HAP-1 (cell line): ENCODE measurements around the gene EWSR1.

Source experiments
- DNase-seq, 2 experiments: peaks; one replicate each; pipeline ENCODE4 v3.0.0-alpha.2; 2016 to 2020; ENCODE audit warnings: low spot score in 2 of 2
- H3K27me3 ChIP-seq: fragments of 250-450 bp; sonication (Bioruptor Pico); 2 replicates; pipeline ENCODE4 v1.5.1; 2020; ENCODE audit warnings: low read depth, mild to moderate bottlenecking, moderate library complexity
- H3K36me3 ChIP-seq: fragments of 250-450 bp; sonication (Bioruptor Pico); replicated peaks from 2 replicates; pipeline ENCODE4 v1.5.1; 2020; ENCODE audit warnings: mild to moderate bottlenecking
- H3K4me1 ChIP-seq: fragments of 250-450 bp; sonication (Bioruptor Pico); 2 replicates; pipeline ENCODE4 v1.5.1; 2020; ENCODE audit warnings: mild to moderate bottlenecking
- H3K4me3 ChIP-seq: fragments of 250-450 bp; sonication (Bioruptor Pico); 2 replicates; pipeline ENCODE4 v1.5.1; 2020; ENCODE audit warnings: mild to moderate bottlenecking, moderate library complexity
- H3K9me3 ChIP-seq: fragments of 250-450 bp; sonication (Bioruptor Pico); 2 replicates; pipeline ENCODE4 v1.5.1; 2020; ENCODE audit warnings: mild to moderate bottlenecking, moderate library complexity
- in situ Hi-C: fragments of 300-500 bp; cut with MboI; formaldehyde crosslinking; loops from 3 replicates; pipeline ENCODE4 v1.14.3; 2020; ENCODE audit warnings: low sequenced_read_pairs, inconsistent platforms, mixed read lengths

EWSR1 gene

GRCh38 chr22:29319072-29319471 lies 51.0 kb downstream of the EWSR1 start:
- Histone ChIP-seq H3K4me1 (no peaks in the 10 kb centered on the region), H3K36me3 (no peaks in the 10 kb centered on the region), H3K4me3 (no peak overlapping the region), H3K27me3 (peaks cover 10% of the 10 kb centered on the region), H3K9me3 (no peaks in the 10 kb centered on the region)
- DNase-seq = no peak
- in situ Hi-C loops = no loop called here

- Histone ChIP-seq H3K27me3 (no peaks in the 10 kb centered on the region), H3K4me3 (no peak overlapping the region), H3K9me3 (no peaks in the 10 kb centered on the region), H3K36me3 (no peaks in the 10 kb centered on the region), H3K4me1 (no peaks in the 10 kb centered on the region)
- in situ Hi-C loops = no loop called here
- DNase-seq = no peak
Measured at GRCh38 chr22:29320546-29320945, 52.5 kb downstream of the EWSR1 start.

GRCh38 chr22:29323641-29324040 lies 55.6 kb downstream of the EWSR1 start:
- H3K27me3 ChIP-seq = no peaks in the 10 kb centered on the region
- no peak for DNase-seq
- peaks cover 14% of the 10 kb centered on the region for H3K36me3 ChIP-seq
- H3K9me3 ChIP-seq = no peaks in the 10 kb centered on the region
- in situ Hi-C loops = no loop called here
- no peak overlapping the region for H3K4me3 ChIP-seq
- H3K4me1 ChIP-seq = no peaks in the 10 kb centered on the region

GRCh38 chr22:29325356-29325755 lies 57.3 kb downstream of the EWSR1 start:
- no peak for DNase-seq
- H3K27me3 ChIP-seq = no peaks in the 10 kb centered on the region
- no peaks in the 10 kb centered on the region for H3K9me3 ChIP-seq
- in situ Hi-C loops = no loop called here
- H3K36me3 ChIP-seq = peaks cover 24% of the 10 kb centered on the region
- no peak overlapping the region for H3K4me3 ChIP-seq
- no peaks in the 10 kb centered on the region for H3K4me1 ChIP-seq

GRCh38 chr22:29325785-29326315 lies 57.8 kb downstream of the EWSR1 start:
- no peaks in the 10 kb centered on the region for H3K9me3 ChIP-seq
- no peaks in the 10 kb centered on the region for H3K4me1 ChIP-seq
- no peak for DNase-seq
- H3K27me3 ChIP-seq = no peaks in the 10 kb centered on the region
- in situ Hi-C loops = no loop called here
- H3K4me3 ChIP-seq = no peak overlapping the region
- H3K36me3 ChIP-seq = peaks cover 24% of the 10 kb centered on the region

- H3K9me3 ChIP-seq = no peaks in the 10 kb centered on the region
- no peak for DNase-seq
- H3K36me3 ChIP-seq = peaks cover 24% of the 10 kb centered on the region
- no peaks in the 10 kb centered on the region for H3K27me3 ChIP-seq
- H3K4me3 ChIP-seq = no peak overlapping the region
- in situ Hi-C loops = no loop called here
- no peaks in the 10 kb centered on the region for H3K4me1 ChIP-seq
Measured at GRCh38 chr22:29326481-29326880, 58.4 kb downstream of the EWSR1 start.

GRCh38 chr22:29327089-29327764 lies 59.2 kb downstream of the EWSR1 start:
- Histone ChIP-seq H3K36me3 (peaks cover 24% of the 10 kb centered on the region), H3K27me3 (no peaks in the 10 kb centered on the region), H3K9me3 (no peaks in the 10 kb centered on the region), H3K4me1 (no peaks in the 10 kb centered on the region), H3K4me3 (no peak overlapping the region)
- in situ Hi-C loops = no loop called here
- no peak for DNase-seq

GRCh38 chr22:29328055-29328454 lies 60.0 kb downstream of the EWSR1 start:
- H3K36me3 ChIP-seq = peaks cover 24% of the 10 kb centered on the region
- H3K27me3 ChIP-seq = no peaks in the 10 kb centered on the region
- no peaks in the 10 kb centered on the region for H3K9me3 ChIP-seq
- no peaks in the 10 kb centered on the region for H3K4me1 ChIP-seq
- DNase-seq = no peak
- no peak overlapping the region for H3K4me3 ChIP-seq
- in situ Hi-C loops = no loop called here

- Histone ChIP-seq H3K9me3 (no peaks in the 10 kb centered on the region), H3K27me3 (no peaks in the 10 kb centered on the region), H3K4me1 (no peaks in the 10 kb centered on the region), H3K4me3 (no peak overlapping the region), H3K36me3 (peaks cover 27% of the 10 kb centered on the region)
- in situ Hi-C loops = no loop called here
- no peak for DNase-seq
Measured at GRCh38 chr22:29328566-29329500, 60.8 kb downstream of the EWSR1 start.

GRCh38 chr22:29329581-29329980 lies 61.5 kb downstream of the EWSR1 start:
- no peak for DNase-seq
- Histone ChIP-seq H3K36me3 (peaks cover 30% of the 10 kb centered on the region), H3K9me3 (no peaks in the 10 kb centered on the region), H3K4me3 (no peak overlapping the region), H3K27me3 (no peaks in the 10 kb centered on the region), H3K4me1 (no peaks in the 10 kb centered on the region)
- in situ Hi-C loops = no loop called here

- DNase-seq = no peak
- Histone ChIP-seq H3K27me3 (no peaks in the 10 kb centered on the region), H3K9me3 (no peaks in the 10 kb centered on the region), H3K4me1 (no peaks in the 10 kb centered on the region), H3K4me3 (no peak overlapping the region), H3K36me3 (peaks cover 30% of the 10 kb centered on the region)
- in situ Hi-C loops = no loop called here
Measured at GRCh38 chr22:29330291-29330690, 62.2 kb downstream of the EWSR1 start.

GRCh38 chr22:29330753-29331152 lies 62.7 kb downstream of the EWSR1 start:
- Histone ChIP-seq H3K9me3 (no peaks in the 10 kb centered on the region), H3K27me3 (no peaks in the 10 kb centered on the region), H3K36me3 (peaks cover 30% of the 10 kb centered on the region), H3K4me3 (no peak overlapping the region), H3K4me1 (no peaks in the 10 kb centered on the region)
- in situ Hi-C loops = no loop called here
- no peak for DNase-seq

- Histone ChIP-seq H3K4me1 (no peaks in the 10 kb centered on the region), H3K9me3 (no peaks in the 10 kb centered on the region), H3K36me3 (peaks cover 33% of the 10 kb centered on the region), H3K4me3 (no peak overlapping the region), H3K27me3 (no peaks in the 10 kb centered on the region)
- DNase-seq = no peak
- in situ Hi-C loops = no loop called here
Measured at GRCh38 chr22:29331213-29331612, 63.1 kb downstream of the EWSR1 start.

- no peaks in the 10 kb centered on the region for H3K9me3 ChIP-seq
- in situ Hi-C loops = no loop called here
- DNase-seq = no peak
- H3K36me3 ChIP-seq = peaks cover 35% of the 10 kb centered on the region
- H3K4me3 ChIP-seq = no peak overlapping the region
- no peaks in the 10 kb centered on the region for H3K4me1 ChIP-seq
- H3K27me3 ChIP-seq = no peaks in the 10 kb centered on the region
Measured at GRCh38 chr22:29331658-29332300, 63.7 kb downstream of the EWSR1 start.
